WTC11 (cell line): ENCODE measurements around the gene DUSP19. TPM values are rescaled to one million over a fixed set of nuclear protein-coding genes. Genes with fewer than 3 reads are reported as not detected.

ENCODE experiments used
- ATAC-seq: fragments of 200-7000 bp; cut with Tn5 transposase; 2 replicates; pipeline ENCODE4 v1.10.0; 2021; ENCODE audit warnings: mild to moderate bottlenecking, moderate library complexity
- CTCF ChIA-PET: fragments of 300-600 bp; sonication (Branson Sonifier 250); formaldehyde crosslinking; loops from one replicate; lab custom pipeline; 2021; ENCODE audit warnings: antibody characterized with exemption; lab: Charles Lee
- POLR2A ChIA-PET: fragments of 350-600 bp; sonication (Branson Sonifier 250); formaldehyde crosslinking; loops from one replicate; lab custom pipeline; 2021; ENCODE audit warnings: antibody characterized with exemption; lab: Charles Lee
- DNase-seq: peaks from one replicate; pipeline ENCODE4 v3.0.0; 2021; ENCODE audit warnings: low spot score
- H3K27ac Mint-ChIP-seq: 2 replicates; pipeline ENCODE4 v1.8.0; 2021; ENCODE audit warnings: mixed read lengths
- H3K27me3 Mint-ChIP-seq: 2 replicates; pipeline ENCODE4 v1.8.0; 2021; ENCODE audit warnings: low read depth, mild to moderate bottlenecking, moderate library complexity, mixed read lengths
- H3K36me3 Mint-ChIP-seq: 2 replicates; pipeline ENCODE4 v1.8.0; 2021; ENCODE audit warnings: mixed read lengths
- H3K4me1 Mint-ChIP-seq: 2 replicates; pipeline ENCODE4 v1.8.0; 2022; ENCODE audit warnings: mixed read lengths
- H3K4me3 Mint-ChIP-seq: 2 replicates; pipeline ENCODE4 v1.8.0; 2021; ENCODE audit warnings: mild to moderate bottlenecking, moderate library complexity, mixed read lengths
- H3K9me3 Mint-ChIP-seq: 2 replicates; pipeline ENCODE4 v1.8.0; 2021; ENCODE audit warnings: mixed read lengths
- AFF4 ChIP-seq: sonication (generic); formaldehyde crosslinking; IDR thresholded peaks from 2 replicates; pipeline ENCODE4 v1.8.1; 2023; ENCODE audit warnings: mild to moderate bottlenecking, missing genetic modification reagents, borderline replicate concordance
- CBFB ChIP-seq: sonication (generic); formaldehyde crosslinking; IDR thresholded peaks from 2 replicates; pipeline ENCODE4 v1.8.1; 2022; ENCODE audit warnings: mild to moderate bottlenecking, low read depth, missing genetic modification reagents
- E2F1 ChIP-seq: sonication (generic); formaldehyde crosslinking; IDR thresholded peaks from 2 replicates; pipeline ENCODE4 v1.8.0; 2022; ENCODE audit warnings: mild to moderate bottlenecking, missing genetic modification reagents
- E2F5 ChIP-seq: sonication (generic); formaldehyde crosslinking; IDR thresholded peaks from 2 replicates; pipeline ENCODE4 v1.8.1; 2022; ENCODE audit warnings: mild to moderate bottlenecking, moderate library complexity, missing genetic modification reagents
- EMX1 ChIP-seq: fragments of 250-450 bp; sonication (Bioruptor Pico); IDR thresholded peaks from 2 replicates; pipeline ENCODE4 v1.8.0; 2021; ENCODE audit warnings: mild to moderate bottlenecking
- FOXP4 ChIP-seq: sonication (generic); formaldehyde crosslinking; IDR thresholded peaks from 2 replicates; pipeline ENCODE4 v1.8.0; 2022; ENCODE audit warnings: mild to moderate bottlenecking, missing genetic modification reagents
- MXD4 ChIP-seq: fragments of 250-450 bp; sonication (Bioruptor Pico); IDR thresholded peaks from 2 replicates; pipeline ENCODE4 v1.8.0; 2021; ENCODE audit warnings: mild to moderate bottlenecking, moderate library complexity, borderline replicate concordance
- NR1H2 ChIP-seq: sonication (generic); formaldehyde crosslinking; IDR thresholded peaks from 2 replicates; pipeline ENCODE4 v1.9.0; 2021; ENCODE audit warnings: mild to moderate bottlenecking, moderate library complexity, missing genetic modification reagents
- NR3C1 ChIP-seq: sonication (generic); formaldehyde crosslinking; conservative IDR thresholded peaks from 2 replicates; pipeline ENCODE4 v1.8.1; 2023; ENCODE audit warnings: low read depth, mild to moderate bottlenecking, missing genetic modification reagents
- PRRX2 ChIP-seq: fragments of 250-450 bp; sonication (Bioruptor Pico); IDR thresholded peaks from 2 replicates; pipeline ENCODE4 v1.8.0; 2021; ENCODE audit warnings: mild to moderate bottlenecking
- ZBTB43 ChIP-seq: sonication (generic); formaldehyde crosslinking; IDR thresholded peaks from 2 replicates; pipeline ENCODE4 v1.8.1; 2023; ENCODE audit warnings: mild to moderate bottlenecking, missing genetic modification reagents
- ZNF532 ChIP-seq: fragments of 250-450 bp; sonication (Bioruptor Pico); IDR thresholded peaks from 2 replicates; pipeline ENCODE4 v1.9.0; 2021; ENCODE audit warnings: mild to moderate bottlenecking, borderline replicate concordance
- total RNA-seq: library from RNA; stranded (reverse); gene quantifications from 3 replicates; pipeline ENCODE4 v1.2.3, GENCODE V29; 2021

The DUSP19 gene
- total RNA-seq, 1 experiment from 2014 or later = 3.9 TPM

GRCh38 chr2:183126635-183127034 lies 48.1 kb downstream of the DUSP19 start (continued):
- TF ChIP-seq AFF4 (no peak), FOXP4 (CRISPR knock-in tag) (no peak), MXD4 (CRISPR knock-in tag) (no peak), ZBTB43 (CRISPR knock-in tag) (no peak), CBFB (CRISPR knock-in tag) (no peak), PRRX2 (CRISPR knock-in tag) (no peak), NR1H2 (CRISPR knock-in tag) (no peak), E2F5 (no peak)

- TF ChIP-seq E2F1 (CRISPR knock-in tag) (no peak), EMX1 (no peak), MXD4 (CRISPR knock-in tag) (no peak), NR3C1 (CRISPR knock-in tag) (no peak), ZNF532 (CRISPR knock-in tag) (no peak)
- TF ChIP-seq, all 79 proteins: peak for 0
- DNase-seq (no peak), ATAC-seq (no peak)
- Mint-ChIP-seq H3K27ac (no peak overlapping the region), H3K36me3 (peaks cover 54% of the 10 kb centered on the region), H3K4me1 (no peaks in the 10 kb centered on the region), H3K27me3 (no peaks in the 10 kb centered on the region), H3K9me3 (no peaks in the 10 kb centered on the region), H3K4me3 (no peak overlapping the region)
- POLR2A ChIA-PET = no interaction called here
- CTCF ChIA-PET = no interaction called here
These were observed 55.5 kb downstream of the DUSP19 start for GRCh38 chr2:183134016-183134415.
